K562 (cell line): ENCODE data around the gene PES1. TPM values are rescaled to one million over a fixed set of nuclear protein-coding genes. Genes with fewer than 3 reads are reported as not detected.

Experiments used
- CHCHD3 ChIP-seq: fragments of 250-450 bp; sonication (Bioruptor Pico); IDR thresholded peaks from 2 replicates; pipeline ENCODE4 v2.1.2; 2022; ENCODE audit warnings: mild to moderate bottlenecking
- GATA2 ChIP-seq: sonication (generic); formaldehyde crosslinking; IDR thresholded peaks from 2 replicates; pipeline ENCODE4 v1.4.0; 2020; ENCODE audit warnings: mild to moderate bottlenecking, missing genetic modification reagents
- MCM2 ChIP-seq: fragments of 450-650 bp; IDR thresholded peaks from 2 replicates; pipeline ENCODE4 v1.6.1; 2017; ENCODE audit warnings: low read depth, mild to moderate bottlenecking
- NFIC ChIP-seq: fragments of 450-650 bp; IDR thresholded peaks from 2 replicates; pipeline ENCODE4 v1.6.1; 2017; ENCODE audit warnings: mild to moderate bottlenecking, inconsistent platforms
- PHB2 ChIP-seq: fragments of 450-650 bp; IDR thresholded peaks from 2 replicates; pipeline ENCODE4 v1.6.1; 2017; ENCODE audit warnings: low read depth
- TCF3 ChIP-seq: sonication (generic); formaldehyde crosslinking; IDR thresholded peaks from 2 replicates; pipeline ENCODE4 v1.4.0; 2020; ENCODE audit warnings: mild to moderate bottlenecking, missing genetic modification reagents
- ZNF232 ChIP-seq: sonication (generic); formaldehyde crosslinking; IDR thresholded peaks from 2 replicates; pipeline ENCODE4 v1.8.0; 2022; ENCODE audit warnings: mild to moderate bottlenecking, missing genetic modification reagents
- polyA plus RNA-seq, 8 experiments: library from polyadenylated mRNA; depleted of rRNA in 4 of 8; stranded (reverse) in 5 of 8; unstranded in 3 of 8; fragments of >200 nt; fragmentation: Nextera tagmentation in 2 of 8; fragmentation: Illumina TruSeq in 1 of 8; extraction: Ambion mirVana in 2 of 8; extraction: Trizol in 1 of 8; gene quantifications; 2 replicates each; pipeline versions ENCODE4 v1.2.1 to v1.2.3, GENCODE V29; 2011 to 2014; ENCODE audit warnings: inconsistent platforms in 1 of 8, missing spikeins in 1 of 8
- total RNA-seq, 7 experiments: library from RNA; depleted of rRNA in 6 of 7; stranded (reverse); fragments of >200 nt in 6 of 7; fragmentation: Illumina TruSeq in 2 of 7; extraction: Trizol in 2 of 7; gene quantifications; 2 replicates each; pipeline versions ENCODE4 v1.2.1 to v1.2.3, GENCODE V29; 2011 to 2021; ENCODE audit warnings: low replicate concordance in 1 of 7
- TF ChIP-seq, protein P1 (sequence below): sonication (generic); formaldehyde crosslinking; IDR thresholded peaks from 2 replicates; pipeline ENCODE4 v1.8.0; 2022; ENCODE audit warnings: mild to moderate bottlenecking, missing genetic modification reagents
- TF ChIP-seq, protein P2 (sequence below): IDR thresholded peaks from 2 replicates; pipeline ENCODE4 v1.6.1; 2016; ENCODE audit warnings: missing genetic modification characterization, missing compliant biosample characterization
- TF ChIP-seq, protein P3 (sequence below), 2 experiments: IDR thresholded peaks; 2 replicates each; pipeline ENCODE4 v1.6.1; 2012; ENCODE audit warnings: improper control_type of control experiment in 2 of 2, low read depth in 2 of 2, low read length in 2 of 2, borderline replicate concordance in 1 of 2

Gene PES1
- total and polyA plus RNA-seq, 9 of the 15 experiments (the other 6 are each of a cell fraction or from before 2014, with no cell fraction given), result 6.5 to 158 (median 94.3) TPM

DNA sequence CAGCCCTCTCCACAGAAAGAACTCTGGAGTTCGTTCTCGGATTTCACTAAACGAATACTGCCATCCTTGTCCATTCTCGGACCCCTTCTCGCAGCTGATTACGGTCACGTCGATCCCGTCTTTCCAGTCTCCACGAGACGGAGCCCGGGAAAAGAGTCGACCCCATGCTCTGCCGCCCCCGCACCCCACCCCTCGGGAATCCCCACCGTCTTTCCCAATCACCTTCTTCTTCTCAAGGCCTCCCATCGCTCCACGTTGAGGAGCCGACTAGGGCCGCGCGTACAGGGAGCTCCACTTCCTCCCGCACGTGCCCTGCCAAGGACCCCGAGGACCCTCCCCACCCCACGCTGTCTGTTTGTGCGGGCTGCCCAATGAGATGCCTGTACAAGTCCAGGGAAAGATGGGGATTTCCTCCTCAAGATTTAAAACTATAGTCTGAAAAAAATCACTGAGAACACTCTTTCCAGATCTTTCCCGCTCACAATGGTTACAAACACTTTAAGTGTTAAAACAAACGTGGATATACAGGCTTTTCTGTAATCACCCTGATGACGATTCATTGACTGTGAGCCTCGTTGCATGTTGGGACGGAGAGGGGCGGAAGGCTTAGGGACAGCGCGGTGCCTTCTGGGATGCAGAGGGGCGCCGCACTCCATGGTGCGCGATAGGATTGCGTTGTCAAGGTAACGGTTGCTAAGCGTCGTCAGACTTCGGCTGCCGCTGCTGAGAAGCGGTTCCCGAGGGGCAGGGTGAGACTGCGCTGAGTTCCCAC, at the start of gene PES1 (continued):
- TF ChIP-seq, protein P1, sequence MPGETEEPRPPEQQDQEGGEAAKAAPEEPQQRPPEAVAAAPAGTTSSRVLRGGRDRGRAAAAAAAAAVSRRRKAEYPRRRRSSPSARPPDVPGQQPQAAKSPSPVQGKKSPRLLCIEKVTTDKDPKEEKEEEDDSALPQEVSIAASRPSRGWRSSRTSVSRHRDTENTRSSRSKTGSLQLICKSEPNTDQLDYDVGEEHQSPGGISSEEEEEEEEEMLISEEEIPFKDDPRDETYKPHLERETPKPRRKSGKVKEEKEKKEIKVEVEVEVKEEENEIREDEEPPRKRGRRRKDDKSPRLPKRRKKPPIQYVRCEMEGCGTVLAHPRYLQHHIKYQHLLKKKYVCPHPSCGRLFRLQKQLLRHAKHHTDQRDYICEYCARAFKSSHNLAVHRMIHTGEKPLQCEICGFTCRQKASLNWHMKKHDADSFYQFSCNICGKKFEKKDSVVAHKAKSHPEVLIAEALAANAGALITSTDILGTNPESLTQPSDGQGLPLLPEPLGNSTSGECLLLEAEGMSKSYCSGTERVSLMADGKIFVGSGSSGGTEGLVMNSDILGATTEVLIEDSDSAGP (CRISPR knock-in tag), result no peak
- TF ChIP-seq CHCHD3 (CRISPR knock-in tag) (no peak), GATA2 (CRISPR knock-in tag) (no peak), PHB2 (no peak), MCM2 (no peak), ZNF232 (CRISPR knock-in tag) (no peak), NFIC (no peak), TCF3 (CRISPR knock-in tag) (no peak)
- TF ChIP-seq, protein P2, sequence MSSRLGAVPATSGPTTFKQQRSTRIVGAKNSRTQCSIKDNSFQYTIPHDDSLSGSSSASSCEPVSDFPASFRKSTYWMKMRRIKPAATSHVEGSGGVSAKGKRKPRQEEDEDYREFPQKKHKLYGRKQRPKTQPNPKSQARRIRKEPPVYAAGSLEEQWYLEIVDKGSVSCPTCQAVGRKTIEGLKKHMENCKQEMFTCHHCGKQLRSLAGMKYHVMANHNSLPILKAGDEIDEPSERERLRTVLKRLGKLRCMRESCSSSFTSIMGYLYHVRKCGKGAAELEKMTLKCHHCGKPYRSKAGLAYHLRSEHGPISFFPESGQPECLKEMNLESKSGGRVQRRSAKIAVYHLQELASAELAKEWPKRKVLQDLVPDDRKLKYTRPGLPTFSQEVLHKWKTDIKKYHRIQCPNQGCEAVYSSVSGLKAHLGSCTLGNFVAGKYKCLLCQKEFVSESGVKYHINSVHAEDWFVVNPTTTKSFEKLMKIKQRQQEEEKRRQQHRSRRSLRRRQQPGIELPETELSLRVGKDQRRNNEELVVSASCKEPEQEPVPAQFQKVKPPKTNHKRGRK (tag), result no peak
- TF ChIP-seq, protein P3, sequence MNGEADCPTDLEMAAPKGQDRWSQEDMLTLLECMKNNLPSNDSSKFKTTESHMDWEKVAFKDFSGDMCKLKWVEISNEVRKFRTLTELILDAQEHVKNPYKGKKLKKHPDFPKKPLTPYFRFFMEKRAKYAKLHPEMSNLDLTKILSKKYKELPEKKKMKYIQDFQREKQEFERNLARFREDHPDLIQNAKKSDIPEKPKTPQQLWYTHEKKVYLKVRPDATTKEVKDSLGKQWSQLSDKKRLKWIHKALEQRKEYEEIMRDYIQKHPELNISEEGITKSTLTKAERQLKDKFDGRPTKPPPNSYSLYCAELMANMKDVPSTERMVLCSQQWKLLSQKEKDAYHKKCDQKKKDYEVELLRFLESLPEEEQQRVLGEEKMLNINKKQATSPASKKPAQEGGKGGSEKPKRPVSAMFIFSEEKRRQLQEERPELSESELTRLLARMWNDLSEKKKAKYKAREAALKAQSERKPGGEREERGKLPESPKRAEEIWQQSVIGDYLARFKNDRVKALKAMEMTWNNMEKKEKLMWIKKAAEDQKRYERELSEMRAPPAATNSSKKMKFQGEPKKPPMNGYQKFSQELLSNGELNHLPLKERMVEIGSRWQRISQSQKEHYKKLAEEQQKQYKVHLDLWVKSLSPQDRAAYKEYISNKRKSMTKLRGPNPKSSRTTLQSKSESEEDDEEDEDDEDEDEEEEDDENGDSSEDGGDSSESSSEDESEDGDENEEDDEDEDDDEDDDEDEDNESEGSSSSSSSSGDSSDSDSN (IDR thresholded peaks at IDR 0.05; ENCODE audit: borderline replicate concordance in 1 of 2, low read depth in 2 of 2, low read length in 2 of 2), result no peak
